ENCODE measurements around the gene SIRT3.
"Not testable (repeated sequence)": the region's sequence is repeated elsewhere in the genome, so short reads cannot be mapped to it uniquely, and the experiment has no call there.

GRCh38 chr11:189843-190311 lies 46.3 kb downstream of the SIRT3 start:
- not testable (repeated sequence) for TF ChIP-seq CTCF (IDR thresholded peaks at IDR 0.05; ENCODE audit: insufficient read depth, low read length, poor library complexity, severe bottlenecking); EZH2phosphoT487 (conservative IDR thresholded peaks at IDR 0.05; ENCODE audit: low read length)

Measured in SU-DHL-6 (cell line).